Stimulated activated CD8-positive, alpha-beta memory T cell treated with anti-CD3 and anti-CD28 coated beads, Interleukin-12 subunit alpha, Interleukin-12 subunit beta, amount 100 ng/mL, for 24 hours (primary cell): ENCODE data around the gene CDK5RAP3.
"Not testable (repeated sequence)": the region's sequence is repeated elsewhere in the genome, so short reads cannot be mapped to it uniquely, and the experiment has no call there.

Experiments used
- DNase-seq: peaks from one replicate; pipeline ENCODE4 v3.0.0-alpha.2; 2020; ENCODE audit errors: extremely low read depth

The CDK5RAP3 gene

GRCh38 chr17:47975189-47975822 is 4.4 kb downstream of the CDK5RAP3 start:
- no peak for DNase-seq

- no peak for DNase-seq
Observed at GRCh38 chr17:47975823-47976205, 4.9 kb downstream of the CDK5RAP3 start.

GRCh38 chr17:47978324-47978723 is 7.4 kb downstream of the CDK5RAP3 start:
- no peak for DNase-seq

GRCh38 chr17:47980541-47980940 is 9.6 kb downstream of the CDK5RAP3 start:
- no peak for DNase-seq

- DNase-seq, result no peak
Observed at GRCh38 chr17:47981462-47981861, 10.5 kb downstream of the CDK5RAP3 start.

GRCh38 chr17:47982091-47982617 is 11.2 kb downstream of the CDK5RAP3 start:
- DNase-seq, result no peak

- DNase-seq, result no peak
Observed at GRCh38 chr17:47982645-47983390, 11.9 kb downstream of the CDK5RAP3 start.

- no peak for DNase-seq
Observed at GRCh38 chr17:47983492-47984223, 12.7 kb downstream of the CDK5RAP3 start.

- no peak for DNase-seq
Observed at GRCh38 chr17:47986520-47986919, 15.6 kb downstream of the CDK5RAP3 start.

GRCh38 chr17:47987240-47987835 is 16.4 kb downstream of the CDK5RAP3 start:
- DNase-seq, result no peak

GRCh38 chr17:47988445-47988844 is 17.5 kb downstream of the CDK5RAP3 start:
- DNase-seq, result not testable (repeated sequence)

GRCh38 chr17:47989159-47989558 is 18.2 kb downstream of the CDK5RAP3 start:
- DNase-seq, result no peak

GRCh38 chr17:47989700-47990099 is 18.8 kb downstream of the CDK5RAP3 start:
- no peak for DNase-seq

GRCh38 chr17:47990962-47991731 is 20.2 kb downstream of the CDK5RAP3 start:
- DNase-seq, result no peak

GRCh38 chr17:47992216-47992615 is 21.3 kb downstream of the CDK5RAP3 start:
- DNase-seq, result no peak

GRCh38 chr17:47993031-47993564 is 22.2 kb downstream of the CDK5RAP3 start:
- no peak for DNase-seq

- no peak for DNase-seq
Observed at GRCh38 chr17:47993964-47994363, 23.1 kb downstream of the CDK5RAP3 start.

- DNase-seq, result no peak
Observed at GRCh38 chr17:47994724-47995123, 23.8 kb downstream of the CDK5RAP3 start.

GRCh38 chr17:47995241-47995935 is 24.5 kb downstream of the CDK5RAP3 start:
- no peak for DNase-seq

GRCh38 chr17:47996201-47996600 is 25.3 kb downstream of the CDK5RAP3 start:
- no peak for DNase-seq
